ENCODE measurements around the gene TLCD4. TPM values are rescaled to one million over a fixed set of nuclear protein-coding genes. Genes with fewer than 3 reads are reported as not detected.

The TLCD4 gene
- total RNA-seq, 1 experiment from 2014 or later, result 2.9 TPM

GRCh38 chr1:95108792-95109191, 8.4 kb upstream of the TLCD4 start:
- ATAC-seq (no peak), DNase-seq (ENCODE audit: low read depth, low spot score) (no peak)
- H3K27me3 ChIP-seq (ENCODE audit: control insufficient read depth, insufficient read depth, low read length), result no peaks in the 10 kb centered on the region
- no peaks in the 10 kb centered on the region for H3K4me1 ChIP-seq (ENCODE audit: control insufficient read depth, insufficient read depth, low read length)
- intact Hi-C loops (cut with micrococcal nuclease; ENCODE audit: unreplicated experiment), result no loop called here
- no TSS peak for BruUV-seq (replicated peaks)
- no peaks in the 10 kb centered on the region for H3K9me3 ChIP-seq (ENCODE audit: control insufficient read depth, insufficient read depth, low read depth, low read length)
- H3K4me3 ChIP-seq (ENCODE audit: low read depth in 2 of 2, low read length in 2 of 2), result no peak overlapping the region
- H3K27ac ChIP-seq (ENCODE audit: low read length), result no peak overlapping the region
- CTCF ChIA-PET, result no interaction called here
- no peak for TF ChIP-seq SIN3A (IDR thresholded peaks at IDR 0.05; ENCODE audit: borderline replicate concordance, insufficient read depth, low read depth, low read length)
- TF ChIP-seq POLR2AphosphoS5 (IDR thresholded peaks at IDR 0.05; ENCODE audit: low read depth, low read length), result no peak
- no peak for TF ChIP-seq TCF7L2 (IDR thresholded peaks at IDR 0.05; ENCODE audit: low read depth, low read length)
- no peak for TF ChIP-seq CTCF (IDR thresholded peaks at IDR 0.05)
- TF ChIP-seq REST (IDR thresholded peaks at IDR 0.05; ENCODE audit: insufficient read depth in 1 of 2, low read depth in 2 of 2, low read length in 1 of 2), result no peak
- POLR2A ChIA-PET, result no interaction called here
- in situ Hi-C loops (cut with HindIII; ENCODE audit: low pct_unique_long_range_greater_than_20kb, low sequenced_read_pairs), result no loop called here
- H3K36me3 ChIP-seq (ENCODE audit: control insufficient read depth, insufficient read depth, low read length), result no peaks in the 10 kb centered on the region

GRCh38 chr1:95111014-95111413, 6.1 kb upstream of the TLCD4 start:
- intact Hi-C loops (cut with micrococcal nuclease; ENCODE audit: unreplicated experiment), result loop anchor here (10.0 kb wide), 1 partner anchor 124 kb away; the partner anchor contains the start of gene RWDD3
- no peak for DNase-seq (ENCODE audit: low read depth, low spot score)
- CTCF ChIA-PET, result no interaction called here

More at GRCh38 chr1:95111014-95111413, 6.1 kb upstream of the TLCD4 start:
- BruUV-seq (replicated peaks), result no TSS peak
- Histone ChIP-seq H3K27ac (ENCODE audit: low read length) (no peak overlapping the region), H3K9me3 (ENCODE audit: control insufficient read depth, insufficient read depth, low read depth, low read length) (no peaks in the 10 kb centered on the region), H3K4me3 (ENCODE audit: low read depth in 2 of 2, low read length in 2 of 2) (no peak overlapping the region), H3K4me1 (ENCODE audit: control insufficient read depth, insufficient read depth, low read length) (no peaks in the 10 kb centered on the region), H3K27me3 (ENCODE audit: control insufficient read depth, insufficient read depth, low read length) (peaks cover 2% of the 10 kb centered on the region), H3K36me3 (ENCODE audit: control insufficient read depth, insufficient read depth, low read length) (no peaks in the 10 kb centered on the region)
- no peak for ATAC-seq
- POLR2A ChIA-PET, result no interaction called here
- TF ChIP-seq CTCF (IDR thresholded peaks at IDR 0.05), result no peak
- TF ChIP-seq TCF7L2 (IDR thresholded peaks at IDR 0.05; ENCODE audit: low read depth, low read length), result no peak
- TF ChIP-seq SIN3A (IDR thresholded peaks at IDR 0.05; ENCODE audit: borderline replicate concordance, insufficient read depth, low read depth, low read length), result no peak
- no peak for TF ChIP-seq POLR2AphosphoS5 (IDR thresholded peaks at IDR 0.05; ENCODE audit: low read depth, low read length)
- no peak for TF ChIP-seq REST (IDR thresholded peaks at IDR 0.05; ENCODE audit: insufficient read depth in 1 of 2, low read depth in 2 of 2, low read length in 1 of 2)
- in situ Hi-C loops (cut with HindIII; ENCODE audit: low pct_unique_long_range_greater_than_20kb, low sequenced_read_pairs), result no loop called here
